ENCODE measurements around the gene NCR3LG1. TPM values are rescaled to one million over a fixed set of nuclear protein-coding genes. Genes with fewer than 3 reads are reported as not detected.

Gene NCR3LG1
- total RNA-seq, 4 donors from 2014 or later = 0.29 to 4.6 (median 0.91) TPM

- no peaks in the 10 kb centered on the region for H3K36me3 ChIP-seq
- no peaks in the 10 kb centered on the region for H3K27me3 ChIP-seq
- intact Hi-C loops (cut with DNase I; ENCODE audit: low total_unique reads) = no loop called here
- no peaks in the 10 kb centered on the region for H3K9me3 ChIP-seq
- H3K27ac ChIP-seq = no peak overlapping the region
- TF ChIP-seq POLR2A (IDR thresholded peaks at IDR 0.05) = no peak
- TF ChIP-seq, protein P1, sequence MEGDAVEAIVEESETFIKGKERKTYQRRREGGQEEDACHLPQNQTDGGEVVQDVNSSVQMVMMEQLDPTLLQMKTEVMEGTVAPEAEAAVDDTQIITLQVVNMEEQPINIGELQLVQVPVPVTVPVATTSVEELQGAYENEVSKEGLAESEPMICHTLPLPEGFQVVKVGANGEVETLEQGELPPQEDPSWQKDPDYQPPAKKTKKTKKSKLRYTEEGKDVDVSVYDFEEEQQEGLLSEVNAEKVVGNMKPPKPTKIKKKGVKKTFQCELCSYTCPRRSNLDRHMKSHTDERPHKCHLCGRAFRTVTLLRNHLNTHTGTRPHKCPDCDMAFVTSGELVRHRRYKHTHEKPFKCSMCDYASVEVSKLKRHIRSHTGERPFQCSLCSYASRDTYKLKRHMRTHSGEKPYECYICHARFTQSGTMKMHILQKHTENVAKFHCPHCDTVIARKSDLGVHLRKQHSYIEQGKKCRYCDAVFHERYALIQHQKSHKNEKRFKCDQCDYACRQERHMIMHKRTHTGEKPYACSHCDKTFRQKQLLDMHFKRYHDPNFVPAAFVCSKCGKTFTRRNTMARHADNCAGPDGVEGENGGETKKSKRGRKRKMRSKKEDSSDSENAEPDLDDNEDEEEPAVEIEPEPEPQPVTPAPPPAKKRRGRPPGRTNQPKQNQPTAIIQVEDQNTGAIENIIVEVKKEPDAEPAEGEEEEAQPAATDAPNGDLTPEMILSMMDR (IDR thresholded peaks at IDR 0.05) = no peak
- no peaks in the 10 kb centered on the region for H3K4me1 ChIP-seq
- no peak overlapping the region for H3K4me3 ChIP-seq
- no peak for DNase-seq
Measured at GRCh38 chr11:17347676-17348075, 3.9 kb upstream of the NCR3LG1 start.

- Histone ChIP-seq H3K36me3 (no peaks in the 10 kb centered on the region), H3K4me1 (no peaks in the 10 kb centered on the region), H3K4me3 (no peak overlapping the region), H3K27me3 (no peaks in the 10 kb centered on the region), H3K27ac (no peak overlapping the region), H3K9me3 (no peaks in the 10 kb centered on the region)
- intact Hi-C loops (cut with DNase I; ENCODE audit: low total_unique reads) = no loop called here
- DNase-seq = no peak
- TF ChIP-seq, protein P1 (IDR thresholded peaks at IDR 0.05) = no peak
- TF ChIP-seq POLR2A (IDR thresholded peaks at IDR 0.05) = no peak
Measured at GRCh38 chr11:17350455-17351171, 987 bp upstream of the NCR3LG1 start.

- H3K4me1 ChIP-seq = no peaks in the 10 kb centered on the region
- no peaks in the 10 kb centered on the region for H3K9me3 ChIP-seq
- H3K4me3 ChIP-seq = peak overlapping the region; percentile 44 to 64
- no peaks in the 10 kb centered on the region for H3K27me3 ChIP-seq
- intact Hi-C loops (cut with DNase I; ENCODE audit: low total_unique reads) = no loop called here
- TF ChIP-seq, protein P1 (IDR thresholded peaks at IDR 0.05) = peak in 1 of 4 experiments; percentile 6
- no peak for TF ChIP-seq POLR2A (IDR thresholded peaks at IDR 0.05)
- H3K27ac ChIP-seq = peak overlapping the region; percentile 25 to 86
- no peak for DNase-seq
- H3K36me3 ChIP-seq = no peaks in the 10 kb centered on the region
Measured at GRCh38 chr11:17351172-17351509, 459 bp upstream of the NCR3LG1 start.

DNA sequence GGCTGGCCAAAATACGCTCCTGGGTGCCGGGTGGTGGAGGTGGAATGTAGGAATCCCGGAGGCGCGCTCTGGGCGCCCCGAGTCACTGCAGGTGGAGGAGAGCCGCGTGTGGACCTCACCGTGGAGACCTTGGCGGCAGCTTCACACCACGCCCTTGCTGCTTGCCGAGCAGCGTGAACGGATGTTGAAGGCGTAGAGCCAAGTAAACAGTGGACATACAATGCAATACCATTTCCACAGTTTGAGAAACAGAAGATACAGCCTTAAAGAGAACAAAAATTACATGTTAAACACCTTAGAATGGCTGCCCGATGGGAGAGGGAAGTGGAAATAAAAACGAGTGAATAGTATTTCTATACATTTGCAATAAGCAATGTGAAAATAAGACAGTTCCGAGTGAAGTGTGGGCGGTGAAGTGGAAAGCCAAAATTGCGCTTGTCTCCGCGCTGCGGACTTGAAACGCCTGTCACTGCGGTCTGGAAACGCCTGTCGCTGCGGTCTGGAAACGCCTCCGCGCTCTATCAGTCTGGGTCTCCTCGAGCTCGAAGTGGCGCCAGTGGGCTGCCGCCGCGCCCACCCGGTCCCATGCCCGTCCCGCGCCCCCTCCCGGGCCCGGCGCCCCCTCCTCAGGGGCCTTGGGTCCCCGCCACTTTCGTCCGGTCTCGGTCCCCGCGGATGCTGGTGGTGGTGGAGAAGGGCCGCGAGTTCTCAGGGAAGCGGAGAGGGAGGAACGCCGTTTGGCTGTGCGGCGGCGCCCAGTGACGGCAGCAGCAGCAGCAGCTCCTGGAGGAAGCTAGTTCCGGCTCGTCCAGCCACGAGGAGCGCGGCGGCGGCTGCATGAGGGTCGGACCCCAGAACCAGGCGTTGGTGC is 1.6 kb downstream of the NCR3LG1 start:
- Histone ChIP-seq H3K9me3 (no peaks in the 10 kb centered on the region), H3K4me3 (peak overlapping the region; percentile 44 to 64), H3K36me3 (no peaks in the 10 kb centered on the region), H3K27ac (peak overlapping the region; percentile 78 to 86), H3K27me3 (no peaks in the 10 kb centered on the region), H3K4me1 (no peaks in the 10 kb centered on the region)
- intact Hi-C loops (cut with DNase I; ENCODE audit: low total_unique reads) = no loop called here
- TF ChIP-seq, protein P1 (IDR thresholded peaks at IDR 0.05) = no peak
- TF ChIP-seq POLR2A (IDR thresholded peaks at IDR 0.05) = peak in 1 of 2 donors; percentile 35
- DNase-seq = peak; percentile 56 to 65

Data from uterus (tissue), 4 donors.